ENCODE measurements around the gene PDZD2.
"Not testable (repeated sequence)": the region's sequence is repeated elsewhere in the genome, so short reads cannot be mapped to it uniquely, and the experiment has no call there.

- not testable (repeated sequence) for TF ChIP-seq CTCF (conservative IDR thresholded peaks at IDR 0.05; ENCODE audit: low read depth in 2 of 2); REST (IDR thresholded peaks at IDR 0.05; ENCODE audit: unreplicated experiment); EZH2 (IDR thresholded peaks at IDR 0.05; ENCODE audit: low read depth, unreplicated experiment); POLR2AphosphoS5 (IDR thresholded peaks at IDR 0.05; ENCODE audit: low read depth); JUNB (IDR thresholded peaks at IDR 0.05; ENCODE audit: unreplicated experiment); CREB1 (CRISPR knock-in tag; IDR thresholded peaks at IDR 0.05; ENCODE audit: low read depth); NANOG (IDR thresholded peaks at IDR 0.05; ENCODE audit: borderline replicate concordance)
Observed at GRCh38 chr5:31691408-31691807, 52.5 kb downstream of the PDZD2 start.

All from GM23338 (cell line).